Glutamatergic neuron (in vitro differentiated cells): ENCODE data around the gene MYO18B. TPM values are rescaled to one million over a fixed set of nuclear protein-coding genes. Genes with fewer than 3 reads are reported as not detected.

Source experiments
- DNase-seq: peaks from one replicate; pipeline ENCODE4 v3.0.0; 2022
- H3K27ac Mint-ChIP-seq: one replicate; pipeline ENCODE4 v1.8.0; 2020; ENCODE audit warnings: mild to moderate bottlenecking, mixed read lengths, inconsistent platforms; ENCODE audit not compliant: unreplicated experiment
- H3K27me3 Mint-ChIP-seq: one replicate; pipeline ENCODE4 v1.8.0; 2020; ENCODE audit warnings: mild to moderate bottlenecking, moderate library complexity, mixed read lengths, inconsistent platforms; ENCODE audit not compliant: unreplicated experiment
- H3K36me3 Mint-ChIP-seq: one replicate; pipeline ENCODE4 v1.8.0; 2020; ENCODE audit warnings: mild to moderate bottlenecking, mixed read lengths, inconsistent platforms; ENCODE audit not compliant: unreplicated experiment
- H3K4me1 Mint-ChIP-seq: one replicate; pipeline ENCODE4 v1.8.0; 2020; ENCODE audit warnings: mild to moderate bottlenecking, low read depth, mixed read lengths, inconsistent platforms; ENCODE audit not compliant: unreplicated experiment
- H3K4me3 Mint-ChIP-seq: one replicate; pipeline ENCODE4 v1.8.0; 2020; ENCODE audit warnings: mild to moderate bottlenecking, mixed read lengths, inconsistent platforms; ENCODE audit not compliant: unreplicated experiment
- H3K9me3 Mint-ChIP-seq: one replicate; pipeline ENCODE4 v1.8.0; 2020; ENCODE audit warnings: mild to moderate bottlenecking, moderate library complexity, mixed read lengths, inconsistent platforms; ENCODE audit not compliant: unreplicated experiment
- total RNA-seq: library from RNA; stranded (reverse); fragmentation: NEBNext Ultra II Directional; extraction: Animal tissue kit (Norgen Biotek cat#: 25700); gene quantifications from one replicate; pipeline ENCODE4 v1.2.1, GENCODE V29; 2021; ENCODE audit not compliant: unreplicated experiment
- TF ChIP-seq, protein P1 (sequence below): fragments of 200-600 bp; sonication (generic); IDR thresholded peaks from one replicate; pipeline ENCODE4 v1.5.0; 2021; ENCODE audit not compliant: partially characterized antibody, unreplicated experiment

MYO18B gene
- total RNA-seq, 1 donor from 2014 or later: 0.25 TPM

DNA sequence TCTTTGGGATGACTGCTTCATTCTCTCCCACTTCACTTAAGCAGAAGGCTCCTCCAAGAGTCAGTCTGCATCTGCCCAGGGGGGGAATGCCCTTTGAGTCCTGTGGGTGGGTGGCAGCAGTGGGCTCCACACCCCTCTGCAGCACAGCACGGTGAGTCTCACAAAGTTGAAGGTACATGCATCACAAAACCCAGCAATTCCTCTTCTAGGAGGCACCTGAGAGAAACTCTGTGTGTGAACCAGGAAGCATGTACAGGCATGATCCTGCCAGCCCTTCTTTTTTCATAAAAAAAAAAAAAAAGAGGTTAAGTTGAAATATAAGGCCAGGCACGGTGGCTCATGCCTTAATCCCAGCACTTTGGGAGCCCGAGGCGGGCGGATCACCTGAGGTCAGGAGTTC is 87.2 kb downstream of the MYO18B start:
- TF ChIP-seq, protein P1, sequence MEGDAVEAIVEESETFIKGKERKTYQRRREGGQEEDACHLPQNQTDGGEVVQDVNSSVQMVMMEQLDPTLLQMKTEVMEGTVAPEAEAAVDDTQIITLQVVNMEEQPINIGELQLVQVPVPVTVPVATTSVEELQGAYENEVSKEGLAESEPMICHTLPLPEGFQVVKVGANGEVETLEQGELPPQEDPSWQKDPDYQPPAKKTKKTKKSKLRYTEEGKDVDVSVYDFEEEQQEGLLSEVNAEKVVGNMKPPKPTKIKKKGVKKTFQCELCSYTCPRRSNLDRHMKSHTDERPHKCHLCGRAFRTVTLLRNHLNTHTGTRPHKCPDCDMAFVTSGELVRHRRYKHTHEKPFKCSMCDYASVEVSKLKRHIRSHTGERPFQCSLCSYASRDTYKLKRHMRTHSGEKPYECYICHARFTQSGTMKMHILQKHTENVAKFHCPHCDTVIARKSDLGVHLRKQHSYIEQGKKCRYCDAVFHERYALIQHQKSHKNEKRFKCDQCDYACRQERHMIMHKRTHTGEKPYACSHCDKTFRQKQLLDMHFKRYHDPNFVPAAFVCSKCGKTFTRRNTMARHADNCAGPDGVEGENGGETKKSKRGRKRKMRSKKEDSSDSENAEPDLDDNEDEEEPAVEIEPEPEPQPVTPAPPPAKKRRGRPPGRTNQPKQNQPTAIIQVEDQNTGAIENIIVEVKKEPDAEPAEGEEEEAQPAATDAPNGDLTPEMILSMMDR: no peak
- Mint-ChIP-seq H3K27me3 (peaks cover 3% of the 10 kb centered on the region), H3K9me3 (peaks cover 3% of the 10 kb centered on the region), H3K27ac (no peak overlapping the region), H3K4me1 (peaks cover 6% of the 10 kb centered on the region), H3K4me3 (no peak overlapping the region), H3K36me3 (no peaks in the 10 kb centered on the region)
- DNase-seq: no peak

DNA sequence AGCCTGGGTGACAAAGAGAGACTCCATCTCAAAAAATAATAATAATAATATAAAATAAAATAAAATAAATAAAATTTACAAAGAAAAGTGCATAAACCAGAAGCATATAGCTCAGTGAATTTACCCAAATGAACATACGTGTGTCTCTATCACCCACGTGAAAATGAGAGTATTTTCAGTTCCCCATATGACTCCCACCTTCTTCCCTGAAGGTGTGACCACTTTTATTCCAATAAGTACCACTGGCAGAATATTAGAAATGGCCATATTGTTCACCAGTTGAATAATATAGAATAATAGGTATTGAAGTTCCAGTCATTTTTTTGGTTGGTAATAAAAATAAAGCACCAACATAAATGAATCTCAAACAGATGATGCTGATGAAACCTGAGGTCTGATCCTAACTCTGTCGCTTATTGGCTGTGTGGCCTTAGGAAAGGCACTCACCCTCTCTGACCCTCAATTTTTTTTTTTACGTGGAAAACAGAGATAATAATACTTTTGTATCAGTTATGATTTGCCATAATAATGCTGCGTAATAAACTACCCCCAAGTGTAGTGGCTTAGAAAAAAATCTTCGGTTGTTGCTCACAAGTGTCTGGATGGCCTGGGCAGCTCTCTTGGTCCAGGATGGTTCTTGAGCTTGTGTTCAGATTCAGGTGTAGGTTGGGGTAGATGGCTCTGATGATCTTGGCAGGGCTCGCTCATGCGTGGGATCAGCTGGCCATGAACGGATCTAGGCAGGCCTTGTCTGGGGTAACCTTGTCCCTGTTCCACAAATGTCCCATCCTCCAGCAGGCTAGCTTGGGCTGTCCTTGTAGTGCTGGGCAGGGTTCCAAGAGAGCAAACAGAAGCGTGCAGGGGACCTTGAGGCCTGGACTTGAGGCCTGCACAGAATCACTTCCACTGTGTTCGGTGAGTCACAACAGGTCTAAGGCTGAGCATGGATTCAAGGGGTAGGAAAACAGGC is 88.1 kb downstream of the MYO18B start:
- Mint-ChIP-seq H3K4me1 (peaks cover 5% of the 10 kb centered on the region), H3K4me3 (no peak overlapping the region), H3K27me3 (peaks cover 1% of the 10 kb centered on the region), H3K27ac (no peak overlapping the region), H3K36me3 (no peaks in the 10 kb centered on the region), H3K9me3 (peaks cover 3% of the 10 kb centered on the region)
- TF ChIP-seq, protein P1: no peak
- DNase-seq: no peak

DNA sequence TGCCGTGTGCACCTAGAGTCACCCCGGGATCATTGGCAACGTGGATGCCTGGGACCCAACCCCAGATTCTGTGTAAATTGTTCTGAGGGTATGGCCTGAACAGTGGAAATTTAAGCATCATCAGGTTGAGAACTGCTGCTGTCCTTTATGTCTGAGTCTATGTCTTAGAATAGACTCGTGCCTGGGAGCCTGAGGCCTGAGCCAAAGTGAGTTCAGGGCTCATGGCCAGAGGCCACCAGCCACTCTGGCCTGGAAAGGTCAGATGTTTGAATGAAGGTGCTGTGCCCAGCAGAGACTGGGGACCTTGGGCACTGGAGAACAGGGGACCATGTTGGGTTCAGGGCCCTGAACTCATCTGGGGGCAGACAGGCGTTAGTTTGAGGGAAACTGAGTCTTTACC is 91.1 kb downstream of the MYO18B start:
- Mint-ChIP-seq H3K4me3 (no peak overlapping the region), H3K27me3 (peaks cover 3% of the 10 kb centered on the region), H3K9me3 (no peaks in the 10 kb centered on the region), H3K4me1 (no peaks in the 10 kb centered on the region), H3K36me3 (no peaks in the 10 kb centered on the region), H3K27ac (no peak overlapping the region)
- TF ChIP-seq, protein P1: no peak
- DNase-seq: no peak

DNA sequence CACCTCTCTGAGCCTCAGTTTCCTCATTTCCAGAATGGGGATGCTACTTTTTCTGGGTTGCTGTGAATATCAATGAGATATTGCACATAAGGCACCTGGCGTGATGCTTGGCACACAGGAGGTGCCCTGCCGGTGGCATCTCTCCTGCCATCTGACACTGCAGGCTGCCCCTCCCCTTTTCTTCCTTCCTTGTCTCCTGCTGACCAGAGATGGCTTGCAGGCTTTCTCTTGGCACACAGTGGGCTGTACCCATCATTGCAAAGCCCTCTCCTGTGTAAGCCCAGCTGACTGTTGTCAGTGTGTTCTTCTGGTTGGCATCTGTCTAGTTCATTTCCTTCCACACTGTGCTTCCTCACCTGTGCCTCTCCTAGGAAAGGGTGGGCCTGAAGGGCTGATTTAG is 91.7 kb downstream of the MYO18B start:
- H3K4me3 Mint-ChIP-seq: no peak overlapping the region
- H3K36me3 Mint-ChIP-seq: no peaks in the 10 kb centered on the region
- H3K9me3 Mint-ChIP-seq: no peaks in the 10 kb centered on the region
- TF ChIP-seq, protein P1: no peak
- peaks cover 3% of the 10 kb centered on the region for H3K27me3 Mint-ChIP-seq
- no peaks in the 10 kb centered on the region for H3K4me1 Mint-ChIP-seq
- H3K27ac Mint-ChIP-seq: no peak overlapping the region
- DNase-seq: no peak

DNA sequence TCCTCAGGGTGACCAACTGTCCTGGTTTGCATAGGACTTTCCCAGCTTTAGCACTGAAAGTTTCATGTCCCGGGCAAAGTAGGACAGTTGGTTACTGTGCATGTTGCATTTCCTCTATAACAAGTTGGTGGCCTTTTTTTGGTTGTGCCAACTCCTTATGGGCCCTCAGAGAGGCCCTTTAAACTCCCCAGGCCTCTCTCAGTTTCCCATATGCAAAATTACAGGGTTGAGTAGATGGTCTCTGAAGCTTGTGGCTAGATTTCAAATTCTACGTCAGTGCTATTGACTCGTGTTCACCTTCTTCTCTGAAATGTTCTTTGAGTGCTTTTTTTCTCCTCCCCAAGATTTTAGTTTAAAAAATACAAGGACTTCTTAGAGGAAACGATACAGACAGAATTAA is 92.5 kb downstream of the MYO18B start:
- H3K4me3 Mint-ChIP-seq: no peak overlapping the region
- H3K36me3 Mint-ChIP-seq: no peaks in the 10 kb centered on the region
- H3K27ac Mint-ChIP-seq: no peak overlapping the region
- no peaks in the 10 kb centered on the region for H3K9me3 Mint-ChIP-seq
- TF ChIP-seq, protein P1: no peak
- H3K27me3 Mint-ChIP-seq: peaks cover 3% of the 10 kb centered on the region
- DNase-seq: no peak
- no peaks in the 10 kb centered on the region for H3K4me1 Mint-ChIP-seq
